Liver (tissue), 3 donors: ENCODE measurements around the gene CRPPA.

Source experiments
- FOXA1 ChIP-seq: IDR thresholded peaks from 2 replicates; pipeline ENCODE4 v1.6.1; 2016; ENCODE audit warnings: antibody characterized with exemption
- GABPA ChIP-seq, 2 donors: IDR thresholded peaks in 1 of 2; conservative IDR thresholded peaks in 1 of 2; 2 replicates each; pipeline ENCODE4 v1.6.1; 2016; ENCODE audit warnings: antibody characterized with exemption in 2 of 2, mild to moderate bottlenecking in 1 of 2, moderate library complexity in 1 of 2
- JUND ChIP-seq, 2 donors: IDR thresholded peaks; 2 replicates each; pipeline ENCODE4 v1.6.1; 2016; ENCODE audit warnings: antibody characterized with exemption in 2 of 2
- TAF1 ChIP-seq: conservative IDR thresholded peaks from 2 replicates; pipeline ENCODE4 v1.6.1; 2016; ENCODE audit warnings: antibody characterized with exemption, mild to moderate bottlenecking
- TF ChIP-seq, protein P1 (sequence below): fragments of 150-350 bp; IDR thresholded peaks from 2 replicates; pipeline ENCODE4 v1.5.1; 2017; ENCODE audit warnings: improper control_type of control experiment, low read depth, low read length; ENCODE audit not compliant: missing input control
- TF ChIP-seq, protein P2 (sequence below): IDR thresholded peaks from 2 replicates; pipeline ENCODE4 v1.6.1; 2016; ENCODE audit warnings: antibody characterized with exemption
- TF ChIP-seq, protein P3 (sequence below): IDR thresholded peaks from 2 replicates; pipeline ENCODE4 v1.6.1; 2016; ENCODE audit warnings: antibody characterized with exemption
- TF ChIP-seq, protein P4 (sequence below): IDR thresholded peaks from 2 replicates; pipeline ENCODE4 v1.6.1; 2016; ENCODE audit warnings: antibody characterized with exemption, mild to moderate bottlenecking
- donor health status: healthy.
- donor health status: healthy.

DNA sequence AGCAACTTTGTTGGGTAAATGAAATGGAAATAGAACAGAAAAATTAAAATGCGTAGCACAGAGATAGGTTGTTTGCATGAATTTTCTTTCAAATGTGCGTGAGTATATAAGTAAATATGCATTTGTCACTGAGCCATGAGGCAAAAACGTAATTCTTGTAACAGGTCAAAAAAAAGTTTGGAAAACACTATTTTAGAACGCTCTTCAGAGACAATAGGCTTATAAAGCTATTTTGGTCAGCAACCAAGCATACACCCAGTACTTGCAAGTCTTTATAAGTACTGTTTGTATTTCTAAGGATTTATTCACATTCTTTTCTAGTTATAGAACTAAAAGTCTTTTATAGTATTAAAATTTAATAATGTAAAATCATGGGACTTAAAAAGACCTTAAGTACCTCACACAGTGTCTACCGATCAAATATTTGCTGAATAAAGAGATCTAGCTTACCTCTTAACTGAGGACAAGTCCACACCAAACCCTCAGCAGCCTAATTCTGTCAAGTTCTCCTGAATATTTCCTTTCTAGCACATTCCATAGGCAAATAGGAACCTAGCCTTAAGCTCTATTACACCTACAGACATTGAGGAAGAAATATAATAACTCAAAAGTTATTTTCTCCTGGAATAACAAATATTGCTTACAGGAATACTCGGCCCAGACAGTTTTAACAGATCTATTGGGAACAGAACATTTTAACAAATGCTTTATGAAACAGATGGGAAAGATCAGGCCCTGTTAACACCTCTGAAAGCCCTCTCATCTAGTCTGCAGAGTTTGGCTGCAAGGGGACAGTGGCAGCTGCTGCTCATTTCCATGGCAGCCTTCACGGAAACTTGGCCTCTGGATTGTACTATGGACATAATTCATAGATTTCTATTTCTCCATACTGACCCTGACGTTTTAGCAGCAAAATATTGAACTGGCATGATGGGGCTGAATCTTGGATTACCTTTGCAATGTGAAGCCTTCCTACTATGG is 8.8 kb downstream of the CRPPA start:
- no peak for TF ChIP-seq FOXA1
- TF ChIP-seq, protein P1, sequence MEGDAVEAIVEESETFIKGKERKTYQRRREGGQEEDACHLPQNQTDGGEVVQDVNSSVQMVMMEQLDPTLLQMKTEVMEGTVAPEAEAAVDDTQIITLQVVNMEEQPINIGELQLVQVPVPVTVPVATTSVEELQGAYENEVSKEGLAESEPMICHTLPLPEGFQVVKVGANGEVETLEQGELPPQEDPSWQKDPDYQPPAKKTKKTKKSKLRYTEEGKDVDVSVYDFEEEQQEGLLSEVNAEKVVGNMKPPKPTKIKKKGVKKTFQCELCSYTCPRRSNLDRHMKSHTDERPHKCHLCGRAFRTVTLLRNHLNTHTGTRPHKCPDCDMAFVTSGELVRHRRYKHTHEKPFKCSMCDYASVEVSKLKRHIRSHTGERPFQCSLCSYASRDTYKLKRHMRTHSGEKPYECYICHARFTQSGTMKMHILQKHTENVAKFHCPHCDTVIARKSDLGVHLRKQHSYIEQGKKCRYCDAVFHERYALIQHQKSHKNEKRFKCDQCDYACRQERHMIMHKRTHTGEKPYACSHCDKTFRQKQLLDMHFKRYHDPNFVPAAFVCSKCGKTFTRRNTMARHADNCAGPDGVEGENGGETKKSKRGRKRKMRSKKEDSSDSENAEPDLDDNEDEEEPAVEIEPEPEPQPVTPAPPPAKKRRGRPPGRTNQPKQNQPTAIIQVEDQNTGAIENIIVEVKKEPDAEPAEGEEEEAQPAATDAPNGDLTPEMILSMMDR = no peak
- no peak for TF ChIP-seq TAF1
- TF ChIP-seq, protein P2, sequence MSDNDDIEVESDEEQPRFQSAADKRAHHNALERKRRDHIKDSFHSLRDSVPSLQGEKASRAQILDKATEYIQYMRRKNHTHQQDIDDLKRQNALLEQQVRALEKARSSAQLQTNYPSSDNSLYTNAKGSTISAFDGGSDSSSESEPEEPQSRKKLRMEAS = no peak
- TF ChIP-seq, protein P3, sequence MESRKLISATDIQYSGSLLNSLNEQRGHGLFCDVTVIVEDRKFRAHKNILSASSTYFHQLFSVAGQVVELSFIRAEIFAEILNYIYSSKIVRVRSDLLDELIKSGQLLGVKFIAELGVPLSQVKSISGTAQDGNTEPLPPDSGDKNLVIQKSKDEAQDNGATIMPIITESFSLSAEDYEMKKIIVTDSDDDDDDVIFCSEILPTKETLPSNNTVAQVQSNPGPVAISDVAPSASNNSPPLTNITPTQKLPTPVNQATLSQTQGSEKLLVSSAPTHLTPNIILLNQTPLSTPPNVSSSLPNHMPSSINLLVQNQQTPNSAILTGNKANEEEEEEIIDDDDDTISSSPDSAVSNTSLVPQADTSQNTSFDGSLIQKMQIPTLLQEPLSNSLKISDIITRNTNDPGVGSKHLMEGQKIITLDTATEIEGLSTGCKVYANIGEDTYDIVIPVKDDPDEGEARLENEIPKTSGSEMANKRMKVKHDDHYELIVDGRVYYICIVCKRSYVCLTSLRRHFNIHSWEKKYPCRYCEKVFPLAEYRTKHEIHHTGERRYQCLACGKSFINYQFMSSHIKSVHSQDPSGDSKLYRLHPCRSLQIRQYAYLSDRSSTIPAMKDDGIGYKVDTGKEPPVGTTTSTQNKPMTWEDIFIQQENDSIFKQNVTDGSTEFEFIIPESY = no peak
- TF ChIP-seq, protein P4, sequence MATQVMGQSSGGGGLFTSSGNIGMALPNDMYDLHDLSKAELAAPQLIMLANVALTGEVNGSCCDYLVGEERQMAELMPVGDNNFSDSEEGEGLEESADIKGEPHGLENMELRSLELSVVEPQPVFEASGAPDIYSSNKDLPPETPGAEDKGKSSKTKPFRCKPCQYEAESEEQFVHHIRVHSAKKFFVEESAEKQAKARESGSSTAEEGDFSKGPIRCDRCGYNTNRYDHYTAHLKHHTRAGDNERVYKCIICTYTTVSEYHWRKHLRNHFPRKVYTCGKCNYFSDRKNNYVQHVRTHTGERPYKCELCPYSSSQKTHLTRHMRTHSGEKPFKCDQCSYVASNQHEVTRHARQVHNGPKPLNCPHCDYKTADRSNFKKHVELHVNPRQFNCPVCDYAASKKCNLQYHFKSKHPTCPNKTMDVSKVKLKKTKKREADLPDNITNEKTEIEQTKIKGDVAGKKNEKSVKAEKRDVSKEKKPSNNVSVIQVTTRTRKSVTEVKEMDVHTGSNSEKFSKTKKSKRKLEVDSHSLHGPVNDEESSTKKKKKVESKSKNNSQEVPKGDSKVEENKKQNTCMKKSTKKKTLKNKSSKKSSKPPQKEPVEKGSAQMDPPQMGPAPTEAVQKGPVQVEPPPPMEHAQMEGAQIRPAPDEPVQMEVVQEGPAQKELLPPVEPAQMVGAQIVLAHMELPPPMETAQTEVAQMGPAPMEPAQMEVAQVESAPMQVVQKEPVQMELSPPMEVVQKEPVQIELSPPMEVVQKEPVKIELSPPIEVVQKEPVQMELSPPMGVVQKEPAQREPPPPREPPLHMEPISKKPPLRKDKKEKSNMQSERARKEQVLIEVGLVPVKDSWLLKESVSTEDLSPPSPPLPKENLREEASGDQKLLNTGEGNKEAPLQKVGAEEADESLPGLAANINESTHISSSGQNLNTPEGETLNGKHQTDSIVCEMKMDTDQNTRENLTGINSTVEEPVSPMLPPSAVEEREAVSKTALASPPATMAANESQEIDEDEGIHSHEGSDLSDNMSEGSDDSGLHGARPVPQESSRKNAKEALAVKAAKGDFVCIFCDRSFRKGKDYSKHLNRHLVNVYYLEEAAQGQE = no peak
- no peak for TF ChIP-seq GABPA (IDR thresholded peaks at IDR 0.05 in 1 of 2, conservative IDR thresholded peaks at IDR 0.05 in 1 of 2)
- no peak for TF ChIP-seq JUND (IDR thresholded peaks at IDR 0.05)
